Ishikawa (cell line): ENCODE measurements around the gene KCNK17.

Experiments
- CREB1 ChIP-seq: IDR thresholded peaks from 2 replicates; pipeline ENCODE4 v1.6.1; 2012; ENCODE audit warnings: low read depth
- EGR1 ChIP-seq: IDR thresholded peaks from 2 replicates; pipeline ENCODE4 v1.6.1; 2012
- NFIC ChIP-seq: IDR thresholded peaks from 2 replicates; pipeline ENCODE4 v1.6.1; 2012
- RAD21 ChIP-seq: IDR thresholded peaks from 2 replicates; pipeline ENCODE4 v1.6.1; 2012; ENCODE audit warnings: low read depth
- TAF1 ChIP-seq: IDR thresholded peaks from 2 replicates; pipeline ENCODE4 v1.6.1; 2012; ENCODE audit warnings: low read depth, mild to moderate bottlenecking
- YY1 ChIP-seq: IDR thresholded peaks from 2 replicates; pipeline ENCODE4 v1.6.1; 2012; ENCODE audit warnings: low read depth
- TF ChIP-seq, protein P1 (sequence below): IDR thresholded peaks from 2 replicates; pipeline ENCODE4 v1.6.1; 2012
- TF ChIP-seq, protein P2 (sequence below): IDR thresholded peaks from 2 replicates; pipeline ENCODE4 v1.6.1; 2012; ENCODE audit warnings: low read depth, mild to moderate bottlenecking

DNA sequence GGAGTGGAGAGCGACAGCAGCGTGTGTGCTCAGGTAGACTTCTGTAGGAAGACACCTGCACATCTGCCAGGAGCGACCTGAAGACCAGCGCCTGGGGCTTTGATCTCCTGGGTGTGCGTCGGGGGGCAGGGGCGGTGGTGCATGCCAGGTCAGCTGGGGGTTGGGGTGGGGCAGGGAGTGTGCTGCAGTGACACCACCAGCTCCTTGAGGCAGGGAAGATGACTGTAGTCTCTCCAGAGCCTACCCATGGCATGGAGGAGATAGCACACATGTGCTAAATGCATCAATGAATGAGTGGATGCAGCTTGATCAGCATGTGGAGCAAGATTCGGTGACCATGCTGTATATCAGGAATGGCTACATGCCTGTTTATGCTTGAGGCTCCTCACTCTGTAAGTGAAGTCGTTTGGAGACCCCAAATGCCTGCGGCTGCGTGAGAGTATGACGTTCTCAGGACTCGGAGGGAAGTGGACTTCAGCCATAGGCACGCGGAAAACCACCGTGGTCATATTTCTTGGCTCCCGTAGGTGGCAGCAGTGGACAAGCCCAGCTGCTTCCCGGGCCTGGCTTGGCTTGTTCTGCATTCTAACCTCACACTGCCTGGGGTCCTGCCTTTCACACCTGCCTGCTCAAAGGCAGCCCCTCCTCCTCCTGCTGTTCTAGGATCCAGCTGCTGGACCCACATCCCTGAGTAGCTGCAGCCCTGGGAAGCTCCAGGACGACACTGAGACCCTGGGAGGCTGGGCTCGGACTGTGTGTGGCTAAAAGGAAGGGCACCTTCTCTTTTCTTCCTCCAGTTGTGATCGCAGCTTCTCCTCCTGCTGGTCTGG is 47.7 kb upstream of the KCNK17 start:
- peak; percentile 91 for TF ChIP-seq RAD21
- TF ChIP-seq EGR1, result no peak
- TF ChIP-seq YY1, result no peak
- TF ChIP-seq NFIC, result no peak
- TF ChIP-seq, protein P1, sequence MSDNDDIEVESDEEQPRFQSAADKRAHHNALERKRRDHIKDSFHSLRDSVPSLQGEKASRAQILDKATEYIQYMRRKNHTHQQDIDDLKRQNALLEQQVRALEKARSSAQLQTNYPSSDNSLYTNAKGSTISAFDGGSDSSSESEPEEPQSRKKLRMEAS, result no peak
- no peak for TF ChIP-seq CREB1
- TF ChIP-seq, protein P2, sequence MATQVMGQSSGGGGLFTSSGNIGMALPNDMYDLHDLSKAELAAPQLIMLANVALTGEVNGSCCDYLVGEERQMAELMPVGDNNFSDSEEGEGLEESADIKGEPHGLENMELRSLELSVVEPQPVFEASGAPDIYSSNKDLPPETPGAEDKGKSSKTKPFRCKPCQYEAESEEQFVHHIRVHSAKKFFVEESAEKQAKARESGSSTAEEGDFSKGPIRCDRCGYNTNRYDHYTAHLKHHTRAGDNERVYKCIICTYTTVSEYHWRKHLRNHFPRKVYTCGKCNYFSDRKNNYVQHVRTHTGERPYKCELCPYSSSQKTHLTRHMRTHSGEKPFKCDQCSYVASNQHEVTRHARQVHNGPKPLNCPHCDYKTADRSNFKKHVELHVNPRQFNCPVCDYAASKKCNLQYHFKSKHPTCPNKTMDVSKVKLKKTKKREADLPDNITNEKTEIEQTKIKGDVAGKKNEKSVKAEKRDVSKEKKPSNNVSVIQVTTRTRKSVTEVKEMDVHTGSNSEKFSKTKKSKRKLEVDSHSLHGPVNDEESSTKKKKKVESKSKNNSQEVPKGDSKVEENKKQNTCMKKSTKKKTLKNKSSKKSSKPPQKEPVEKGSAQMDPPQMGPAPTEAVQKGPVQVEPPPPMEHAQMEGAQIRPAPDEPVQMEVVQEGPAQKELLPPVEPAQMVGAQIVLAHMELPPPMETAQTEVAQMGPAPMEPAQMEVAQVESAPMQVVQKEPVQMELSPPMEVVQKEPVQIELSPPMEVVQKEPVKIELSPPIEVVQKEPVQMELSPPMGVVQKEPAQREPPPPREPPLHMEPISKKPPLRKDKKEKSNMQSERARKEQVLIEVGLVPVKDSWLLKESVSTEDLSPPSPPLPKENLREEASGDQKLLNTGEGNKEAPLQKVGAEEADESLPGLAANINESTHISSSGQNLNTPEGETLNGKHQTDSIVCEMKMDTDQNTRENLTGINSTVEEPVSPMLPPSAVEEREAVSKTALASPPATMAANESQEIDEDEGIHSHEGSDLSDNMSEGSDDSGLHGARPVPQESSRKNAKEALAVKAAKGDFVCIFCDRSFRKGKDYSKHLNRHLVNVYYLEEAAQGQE, result no peak
- no peak for TF ChIP-seq TAF1
